ENCODE measurements around the gene ADAMTS6.

GRCh38 chr5:65338606-65339151, 143.0 kb downstream of the ADAMTS6 start:
- TF ChIP-seq, protein P1, sequence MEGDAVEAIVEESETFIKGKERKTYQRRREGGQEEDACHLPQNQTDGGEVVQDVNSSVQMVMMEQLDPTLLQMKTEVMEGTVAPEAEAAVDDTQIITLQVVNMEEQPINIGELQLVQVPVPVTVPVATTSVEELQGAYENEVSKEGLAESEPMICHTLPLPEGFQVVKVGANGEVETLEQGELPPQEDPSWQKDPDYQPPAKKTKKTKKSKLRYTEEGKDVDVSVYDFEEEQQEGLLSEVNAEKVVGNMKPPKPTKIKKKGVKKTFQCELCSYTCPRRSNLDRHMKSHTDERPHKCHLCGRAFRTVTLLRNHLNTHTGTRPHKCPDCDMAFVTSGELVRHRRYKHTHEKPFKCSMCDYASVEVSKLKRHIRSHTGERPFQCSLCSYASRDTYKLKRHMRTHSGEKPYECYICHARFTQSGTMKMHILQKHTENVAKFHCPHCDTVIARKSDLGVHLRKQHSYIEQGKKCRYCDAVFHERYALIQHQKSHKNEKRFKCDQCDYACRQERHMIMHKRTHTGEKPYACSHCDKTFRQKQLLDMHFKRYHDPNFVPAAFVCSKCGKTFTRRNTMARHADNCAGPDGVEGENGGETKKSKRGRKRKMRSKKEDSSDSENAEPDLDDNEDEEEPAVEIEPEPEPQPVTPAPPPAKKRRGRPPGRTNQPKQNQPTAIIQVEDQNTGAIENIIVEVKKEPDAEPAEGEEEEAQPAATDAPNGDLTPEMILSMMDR (conservative IDR thresholded peaks at IDR 0.05; ENCODE audit: low read depth in 2 of 2): no peak
- TF ChIP-seq POLR2AphosphoS5 (IDR thresholded peaks at IDR 0.05; ENCODE audit: low read depth) (no peak), EZH2 (IDR thresholded peaks at IDR 0.05; ENCODE audit: low read depth, unreplicated experiment) (no peak), NANOG (IDR thresholded peaks at IDR 0.05; ENCODE audit: borderline replicate concordance) (no peak), CREB1 (CRISPR knock-in tag; IDR thresholded peaks at IDR 0.05; ENCODE audit: low read depth) (no peak)
- TF ChIP-seq, protein P2, sequence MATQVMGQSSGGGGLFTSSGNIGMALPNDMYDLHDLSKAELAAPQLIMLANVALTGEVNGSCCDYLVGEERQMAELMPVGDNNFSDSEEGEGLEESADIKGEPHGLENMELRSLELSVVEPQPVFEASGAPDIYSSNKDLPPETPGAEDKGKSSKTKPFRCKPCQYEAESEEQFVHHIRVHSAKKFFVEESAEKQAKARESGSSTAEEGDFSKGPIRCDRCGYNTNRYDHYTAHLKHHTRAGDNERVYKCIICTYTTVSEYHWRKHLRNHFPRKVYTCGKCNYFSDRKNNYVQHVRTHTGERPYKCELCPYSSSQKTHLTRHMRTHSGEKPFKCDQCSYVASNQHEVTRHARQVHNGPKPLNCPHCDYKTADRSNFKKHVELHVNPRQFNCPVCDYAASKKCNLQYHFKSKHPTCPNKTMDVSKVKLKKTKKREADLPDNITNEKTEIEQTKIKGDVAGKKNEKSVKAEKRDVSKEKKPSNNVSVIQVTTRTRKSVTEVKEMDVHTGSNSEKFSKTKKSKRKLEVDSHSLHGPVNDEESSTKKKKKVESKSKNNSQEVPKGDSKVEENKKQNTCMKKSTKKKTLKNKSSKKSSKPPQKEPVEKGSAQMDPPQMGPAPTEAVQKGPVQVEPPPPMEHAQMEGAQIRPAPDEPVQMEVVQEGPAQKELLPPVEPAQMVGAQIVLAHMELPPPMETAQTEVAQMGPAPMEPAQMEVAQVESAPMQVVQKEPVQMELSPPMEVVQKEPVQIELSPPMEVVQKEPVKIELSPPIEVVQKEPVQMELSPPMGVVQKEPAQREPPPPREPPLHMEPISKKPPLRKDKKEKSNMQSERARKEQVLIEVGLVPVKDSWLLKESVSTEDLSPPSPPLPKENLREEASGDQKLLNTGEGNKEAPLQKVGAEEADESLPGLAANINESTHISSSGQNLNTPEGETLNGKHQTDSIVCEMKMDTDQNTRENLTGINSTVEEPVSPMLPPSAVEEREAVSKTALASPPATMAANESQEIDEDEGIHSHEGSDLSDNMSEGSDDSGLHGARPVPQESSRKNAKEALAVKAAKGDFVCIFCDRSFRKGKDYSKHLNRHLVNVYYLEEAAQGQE (IDR thresholded peaks at IDR 0.05; ENCODE audit: unreplicated experiment): no peak

Measured in GM23338 (cell line).